H9 (cell line): ENCODE data around the gene APOBEC3H. TPM values are rescaled to one million over a fixed set of nuclear protein-coding genes. Genes with fewer than 3 reads are reported as not detected.

Source experiments
- DNase-seq: peaks from one replicate; pipeline ENCODE4 v3.0.0-alpha.2; 2017
- H2AFZ ChIP-seq: one replicate; pipeline ENCODE4 v1.6.1; 2013; ENCODE audit warnings: mild to moderate bottlenecking, low read length, control low read depth, moderate library complexity
- H2AK5ac ChIP-seq: 2 replicates; pipeline ENCODE4 v1.6.1; 2013; ENCODE audit warnings: low read length, control low read depth, mixed read lengths; ENCODE audit not compliant: insufficient read length
- H2BK120ac ChIP-seq: one replicate; pipeline ENCODE4 v1.6.1; 2013; ENCODE audit warnings: low read depth, mild to moderate bottlenecking, low read length, control low read depth, inconsistent platforms; ENCODE audit not compliant: poor library complexity, severe bottlenecking
- H2BK12ac ChIP-seq: 2 replicates; pipeline ENCODE4 v1.6.1; 2013; ENCODE audit warnings: low read length, control low read depth, mixed read lengths, low read depth; ENCODE audit not compliant: insufficient read length
- H2BK15ac ChIP-seq: 2 replicates; pipeline ENCODE4 v1.6.1; 2013; ENCODE audit warnings: low read depth, low read length, control low read depth
- H2BK20ac ChIP-seq: one replicate; pipeline ENCODE4 v1.6.1; 2013; ENCODE audit warnings: low read depth, mild to moderate bottlenecking, low read length, control low read depth, inconsistent platforms; ENCODE audit not compliant: poor library complexity, severe bottlenecking
- H2BK5ac ChIP-seq: 2 replicates; pipeline ENCODE4 v1.6.1; 2013; ENCODE audit warnings: low read length, control low read depth, mixed read lengths; ENCODE audit not compliant: insufficient read length
- H3K14ac ChIP-seq: 2 replicates; pipeline ENCODE4 v1.6.1; 2013; ENCODE audit warnings: low read length, control low read depth; ENCODE audit not compliant: insufficient read depth
- H3K18ac ChIP-seq: 2 replicates; pipeline ENCODE4 v1.6.1; 2013; ENCODE audit warnings: low read depth, mild to moderate bottlenecking, mixed read lengths, low read length, control low read depth; ENCODE audit not compliant: insufficient read length
- H3K23ac ChIP-seq: 2 replicates; pipeline ENCODE4 v1.6.1; 2013; ENCODE audit warnings: low read length, control low read depth, mixed read lengths, low read depth; ENCODE audit not compliant: insufficient read length
- H3K23me2 ChIP-seq: 2 replicates; pipeline ENCODE4 v1.6.1; 2013; ENCODE audit warnings: low read depth, mild to moderate bottlenecking, mixed read lengths, low read length, control low read depth; ENCODE audit not compliant: insufficient read length, poor library complexity, severe bottlenecking
- H3K27ac ChIP-seq: 2 replicates; pipeline ENCODE4 v1.5.1; 2013; ENCODE audit warnings: low read length, control low read depth, mixed read lengths, low read depth; ENCODE audit not compliant: insufficient read length
- H3K27me3 ChIP-seq: 2 replicates; pipeline ENCODE4 v1.6.1; 2013; ENCODE audit warnings: low read length, control low read depth, inconsistent platforms; ENCODE audit not compliant: insufficient read depth
- H3K4ac ChIP-seq: 2 replicates; pipeline ENCODE4 v1.6.1; 2013; ENCODE audit warnings: low read depth, mild to moderate bottlenecking, control low read depth, inconsistent platforms, low read length, moderate library complexity
- H3K4me1 ChIP-seq: 2 replicates; pipeline ENCODE4 v1.6.1; 2013; ENCODE audit warnings: low read length, control low read depth, inconsistent platforms; ENCODE audit not compliant: insufficient read depth
- H3K4me2 ChIP-seq: 2 replicates; pipeline ENCODE4 v1.6.1; 2013; ENCODE audit warnings: low read length, control low read depth, mixed read lengths; ENCODE audit not compliant: insufficient read length, insufficient read depth
- H3K56ac ChIP-seq: 2 replicates; pipeline ENCODE4 v1.6.1; 2013; ENCODE audit warnings: low read depth, mild to moderate bottlenecking, mixed read lengths, low read length, control low read depth; ENCODE audit not compliant: insufficient read length
- H3K79me1 ChIP-seq: 2 replicates; pipeline ENCODE4 v1.6.1; 2013; ENCODE audit warnings: low read depth, mild to moderate bottlenecking, moderate library complexity, low read length, control low read depth, inconsistent platforms; ENCODE audit not compliant: insufficient read depth, poor library complexity, severe bottlenecking
- H3K79me2 ChIP-seq: 2 replicates; pipeline ENCODE4 v1.6.1; 2013; ENCODE audit warnings: low read length, control low read depth, inconsistent platforms; ENCODE audit not compliant: insufficient read depth
- H3K9ac ChIP-seq: 2 replicates; pipeline ENCODE4 v1.6.1; 2013; ENCODE audit warnings: low read length, control low read depth, mixed read lengths; ENCODE audit not compliant: insufficient read length; ENCODE audit errors: extremely low read depth
- H3K9me3 ChIP-seq: one replicate; pipeline ENCODE4 v1.6.1; 2013; ENCODE audit warnings: low read depth, low read length, inconsistent platforms; ENCODE audit not compliant: control insufficient read depth
- H3T11ph ChIP-seq: one replicate; pipeline ENCODE4 v1.6.1; 2013; ENCODE audit warnings: mild to moderate bottlenecking, low read length, control low read depth, inconsistent platforms
- H4K20me1 ChIP-seq: one replicate; pipeline ENCODE4 v1.6.1; 2013; ENCODE audit not compliant: control insufficient read depth, insufficient read length, insufficient read depth
- H4K5ac ChIP-seq: 2 replicates; pipeline ENCODE4 v1.6.1; 2013; ENCODE audit warnings: low read depth, mild to moderate bottlenecking, mixed read lengths, low read length, control low read depth; ENCODE audit not compliant: insufficient read length
- H4K8ac ChIP-seq: replicated peaks from 2 replicates; pipeline ENCODE4 v1.6.1; 2013; ENCODE audit warnings: low read length, control low read depth, mixed read lengths, low read depth; ENCODE audit not compliant: insufficient read length
- H4K91ac ChIP-seq: 2 replicates; pipeline ENCODE4 v1.6.1; 2013; ENCODE audit warnings: low read depth, mild to moderate bottlenecking, moderate library complexity, mixed read lengths, low read length, control low read depth; ENCODE audit not compliant: insufficient read length
- H3K27ac Mint-ChIP-seq, 3 experiments: 2 replicates in 2 of 3; 3 replicates in 1 of 3; pipeline ENCODE4 v1.8.0; 2020 to 2021; ENCODE audit warnings: mixed read lengths in 3 of 3, mild to moderate bottlenecking in 1 of 3, moderate library complexity in 1 of 3
- H3K27me3 Mint-ChIP-seq: 2 replicates; pipeline ENCODE4 v1.8.0; 2021; ENCODE audit warnings: low read depth, mild to moderate bottlenecking, moderate library complexity, mixed read lengths
- H3K36me3 Mint-ChIP-seq, 3 experiments: 2 replicates in 2 of 3; 3 replicates in 1 of 3; pipeline ENCODE4 v1.8.0; 2020 to 2021; ENCODE audit warnings: low read depth in 3 of 3, mixed read lengths in 3 of 3; ENCODE audit not compliant: insufficient read depth in 1 of 3
- H3K4me1 Mint-ChIP-seq, 2 experiments: 2 replicates each; pipeline ENCODE4 v1.8.0; 2020; ENCODE audit warnings: mixed read lengths in 2 of 2
- H3K4me3 Mint-ChIP-seq, 2 experiments: 2 replicates in 1 of 2; 3 replicates in 1 of 2; pipeline ENCODE4 v1.8.0; 2020 to 2021; ENCODE audit warnings: mild to moderate bottlenecking in 2 of 2, mixed read lengths in 2 of 2, moderate library complexity in 1 of 2
- H3K9me3 Mint-ChIP-seq, 2 experiments: 2 replicates in 1 of 2; 3 replicates in 1 of 2; pipeline ENCODE4 v1.8.0; 2020; ENCODE audit warnings: mild to moderate bottlenecking in 2 of 2, mixed read lengths in 2 of 2, moderate library complexity in 1 of 2
- WGBS: extraction: QIAGEN DNeasy Blood & Tissue Kit; methylation state at CpG from one replicate; pipeline ENCODE4 v1.1.7; 2013; ENCODE audit warnings: missing lambda C conversion rate, low lambda C conversion rate, mixed read lengths; ENCODE audit not compliant: insufficient read length; ENCODE audit errors: extremely low coverage; 5-methylcytosine and 5-hydroxymethylcytosine counted together
- total RNA-seq: library from RNA; stranded (reverse); gene quantifications from 2 replicates; pipeline ENCODE4 v1.2.1, GENCODE V29; 2021
- TF ChIP-seq, protein P1 (sequence below): fragments of 200-600 bp; sonication (generic); conservative IDR thresholded peaks from 3 replicates; pipeline ENCODE4 v1.8.0; 2021; ENCODE audit warnings: antibody characterized with exemption, mild to moderate bottlenecking

Gene APOBEC3H
- total RNA-seq, 1 experiment from 2014 or later: 0.48 TPM

DNA sequence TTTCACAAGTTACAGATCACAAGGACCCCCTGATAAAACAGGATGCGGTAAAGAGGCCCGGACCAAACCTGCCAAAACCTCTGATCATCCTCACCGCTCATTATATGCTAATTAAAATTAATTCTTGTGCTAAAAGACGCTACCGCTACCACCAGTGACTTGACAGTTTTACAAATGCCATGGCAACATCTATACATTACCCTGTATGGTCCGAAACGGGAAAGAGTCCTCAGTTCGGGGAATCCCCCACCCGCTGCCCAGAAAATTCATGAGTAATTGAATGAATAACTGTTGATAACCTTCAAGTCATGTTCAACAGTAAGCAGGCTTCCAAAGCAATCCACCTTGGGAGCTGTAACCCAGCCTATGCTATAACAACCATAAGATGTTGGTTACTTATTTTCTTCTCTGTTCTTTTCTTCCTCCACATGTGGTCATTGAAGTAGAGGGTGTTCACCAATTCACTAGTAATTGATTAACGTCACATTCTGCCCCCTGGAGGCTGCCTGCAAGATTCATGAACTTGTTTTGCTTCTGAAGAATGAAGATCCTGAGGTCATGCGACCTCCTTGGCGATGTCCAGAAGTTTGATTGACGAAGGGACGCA lies 20.6 kb downstream of the APOBEC3H start:
- Histone ChIP-seq H4K8ac (no peak overlapping the region), H3K4me1 (0 out of 2 replicates have a peak, but pooled peaks cover 2% of the 10 kb centered on the region), H4K91ac (no peak overlapping the region), H2BK120ac (peak overlapping the region; percentile 91), H3T11ph (no peak overlapping the region), H3K27ac (no peak overlapping the region), H2BK12ac (no peak overlapping the region), H2AK5ac (no peak overlapping the region), H3K79me2 (no peaks in the 10 kb centered on the region), H3K23me2 (no peaks in the 10 kb centered on the region), H3K14ac (no peak overlapping the region), H3K27me3 (peaks cover 2% of the 10 kb centered on the region; the same call in 1 of the 2 replicates), H3K4me2 (no peak overlapping the region), H3K9ac (no peak overlapping the region), H4K20me1 (no peaks in the 10 kb centered on the region), H2AFZ (no peak overlapping the region), H3K56ac (no peak overlapping the region), H3K23ac (no peak overlapping the region), H2BK5ac (no peak overlapping the region), H3K79me1 (no peaks in the 10 kb centered on the region), H4K5ac (no peak overlapping the region), H2BK20ac (no peak overlapping the region), H3K18ac (no peak overlapping the region), H3K4ac (no peak overlapping the region), H2BK15ac (no peak overlapping the region), H3K9me3 (no peaks in the 10 kb centered on the region)
- no peak overlapping the region for H3K27ac Mint-ChIP-seq
- H3K27me3 Mint-ChIP-seq: peaks cover 15% of the 10 kb centered on the region
- peaks cover 0 to 5% of the 10 kb centered on the region in 2 experiments; a peak in 1 of 5 replicates for H3K9me3 Mint-ChIP-seq
- TF ChIP-seq, protein P1, sequence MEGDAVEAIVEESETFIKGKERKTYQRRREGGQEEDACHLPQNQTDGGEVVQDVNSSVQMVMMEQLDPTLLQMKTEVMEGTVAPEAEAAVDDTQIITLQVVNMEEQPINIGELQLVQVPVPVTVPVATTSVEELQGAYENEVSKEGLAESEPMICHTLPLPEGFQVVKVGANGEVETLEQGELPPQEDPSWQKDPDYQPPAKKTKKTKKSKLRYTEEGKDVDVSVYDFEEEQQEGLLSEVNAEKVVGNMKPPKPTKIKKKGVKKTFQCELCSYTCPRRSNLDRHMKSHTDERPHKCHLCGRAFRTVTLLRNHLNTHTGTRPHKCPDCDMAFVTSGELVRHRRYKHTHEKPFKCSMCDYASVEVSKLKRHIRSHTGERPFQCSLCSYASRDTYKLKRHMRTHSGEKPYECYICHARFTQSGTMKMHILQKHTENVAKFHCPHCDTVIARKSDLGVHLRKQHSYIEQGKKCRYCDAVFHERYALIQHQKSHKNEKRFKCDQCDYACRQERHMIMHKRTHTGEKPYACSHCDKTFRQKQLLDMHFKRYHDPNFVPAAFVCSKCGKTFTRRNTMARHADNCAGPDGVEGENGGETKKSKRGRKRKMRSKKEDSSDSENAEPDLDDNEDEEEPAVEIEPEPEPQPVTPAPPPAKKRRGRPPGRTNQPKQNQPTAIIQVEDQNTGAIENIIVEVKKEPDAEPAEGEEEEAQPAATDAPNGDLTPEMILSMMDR: peak; percentile 73
- peaks cover 36 to 43% of the 10 kb centered on the region in 2 experiments for H3K4me1 Mint-ChIP-seq
- H3K4me3 Mint-ChIP-seq: no peak overlapping the region; a peak in 1 of 5 replicates
- peak; percentile 62 for DNase-seq
- no peaks in the 10 kb centered on the region for H3K36me3 Mint-ChIP-seq
- WGBS: no CpG with 5 or more reads among the region's 14 CpGs
